ENCODE results near the gene PLPP4. TPM values are rescaled to one million over a fixed set of nuclear protein-coding genes. Genes with fewer than 3 reads are reported as not detected.

Gene PLPP4
- total RNA-seq, 4 donors from 2014 or later, result 0.54 to 2.7 TPM; not detected in 2

DNA sequence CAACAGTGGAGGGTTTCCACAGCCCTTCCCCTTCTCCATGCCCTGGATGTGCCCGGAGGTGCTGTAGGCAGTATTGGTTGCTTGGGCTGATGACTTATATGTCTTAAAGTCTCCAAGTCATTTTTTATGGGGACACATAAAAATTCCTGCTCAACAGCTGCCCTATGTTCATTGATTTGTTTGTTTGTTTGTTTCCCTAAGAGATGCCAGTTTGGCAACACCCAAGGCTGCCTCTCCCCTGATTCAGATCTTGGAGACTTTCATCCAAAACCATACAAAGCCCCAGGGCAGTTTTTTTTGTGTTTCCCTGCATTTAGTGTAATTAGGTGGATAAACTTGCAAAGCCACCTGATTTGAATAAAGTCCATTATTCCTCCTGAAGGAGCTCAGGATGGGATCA is 115.3 kb downstream of the PLPP4 start:
- TF ChIP-seq, protein P1, sequence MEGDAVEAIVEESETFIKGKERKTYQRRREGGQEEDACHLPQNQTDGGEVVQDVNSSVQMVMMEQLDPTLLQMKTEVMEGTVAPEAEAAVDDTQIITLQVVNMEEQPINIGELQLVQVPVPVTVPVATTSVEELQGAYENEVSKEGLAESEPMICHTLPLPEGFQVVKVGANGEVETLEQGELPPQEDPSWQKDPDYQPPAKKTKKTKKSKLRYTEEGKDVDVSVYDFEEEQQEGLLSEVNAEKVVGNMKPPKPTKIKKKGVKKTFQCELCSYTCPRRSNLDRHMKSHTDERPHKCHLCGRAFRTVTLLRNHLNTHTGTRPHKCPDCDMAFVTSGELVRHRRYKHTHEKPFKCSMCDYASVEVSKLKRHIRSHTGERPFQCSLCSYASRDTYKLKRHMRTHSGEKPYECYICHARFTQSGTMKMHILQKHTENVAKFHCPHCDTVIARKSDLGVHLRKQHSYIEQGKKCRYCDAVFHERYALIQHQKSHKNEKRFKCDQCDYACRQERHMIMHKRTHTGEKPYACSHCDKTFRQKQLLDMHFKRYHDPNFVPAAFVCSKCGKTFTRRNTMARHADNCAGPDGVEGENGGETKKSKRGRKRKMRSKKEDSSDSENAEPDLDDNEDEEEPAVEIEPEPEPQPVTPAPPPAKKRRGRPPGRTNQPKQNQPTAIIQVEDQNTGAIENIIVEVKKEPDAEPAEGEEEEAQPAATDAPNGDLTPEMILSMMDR (IDR thresholded peaks at IDR 0.05), result no peak
- no peak for TF ChIP-seq POLR2A (IDR thresholded peaks at IDR 0.05)
- Histone ChIP-seq H3K27ac (no peak overlapping the region), H3K27me3 (no peaks in the 10 kb centered on the region), H3K9me3 (no peaks in the 10 kb centered on the region), H3K4me1 (no peaks in the 10 kb centered on the region), H3K4me3 (replicated peaks in 1 of 3) (no peak overlapping the region), H3K36me3 (no peaks in the 10 kb centered on the region)
- intact Hi-C loops (cut with DNase I), result no loop called here
- DNase-seq, result no peak
- WGBS, 2 donors, result 95 to 100% methylated on average over 1 of the region's 1 CpG

DNA sequence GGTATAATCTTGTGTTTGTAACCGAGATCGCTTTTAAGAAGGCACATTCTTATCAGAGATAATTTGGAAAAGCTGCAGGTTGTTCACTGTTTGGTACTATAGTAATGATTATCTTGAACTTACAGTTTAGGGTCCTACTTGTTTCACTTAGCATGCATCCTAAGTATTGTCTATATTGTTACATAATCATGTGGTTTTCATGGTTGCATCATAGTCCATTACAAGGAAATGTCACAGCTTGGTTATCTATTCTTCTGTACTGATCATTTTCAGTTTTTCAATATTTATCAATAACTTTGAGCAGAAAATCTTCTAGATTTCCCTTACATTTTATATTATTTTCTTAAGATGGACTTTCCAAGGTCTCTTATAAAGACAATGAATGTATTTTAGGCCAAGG is 116.3 kb downstream of the PLPP4 start:
- WGBS, 2 donors, result 91 to 93% methylated on average over 2 of the region's 2 CpGs
- Histone ChIP-seq H3K4me1 (no peaks in the 10 kb centered on the region), H3K27me3 (no peaks in the 10 kb centered on the region), H3K27ac (no peak overlapping the region), H3K4me3 (replicated peaks in 1 of 3) (no peak overlapping the region), H3K36me3 (no peaks in the 10 kb centered on the region), H3K9me3 (no peaks in the 10 kb centered on the region)
- intact Hi-C loops (cut with DNase I), result no loop called here
- DNase-seq, result no peak
- no peak for TF ChIP-seq POLR2A (IDR thresholded peaks at IDR 0.05)
- TF ChIP-seq, protein P1 (IDR thresholded peaks at IDR 0.05), result no peak

DNA sequence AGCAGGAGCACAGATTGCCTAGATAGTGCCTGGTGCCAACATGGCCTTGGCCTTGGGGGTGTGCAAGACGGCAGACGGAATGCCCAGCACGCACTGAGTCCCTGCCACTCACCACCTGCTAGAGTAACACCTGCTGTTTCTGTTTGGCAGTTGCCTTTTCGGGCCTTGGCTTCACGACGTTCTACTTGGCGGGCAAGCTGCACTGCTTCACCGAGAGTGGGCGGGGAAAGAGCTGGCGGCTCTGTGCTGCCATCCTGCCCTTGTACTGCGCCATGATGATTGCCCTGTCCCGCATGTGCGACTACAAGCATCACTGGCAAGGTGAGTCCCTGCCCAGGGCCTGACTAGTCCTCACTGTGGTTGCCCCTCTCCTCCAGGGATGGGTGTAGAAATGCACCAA is 118.0 kb downstream of the PLPP4 start:
- Histone ChIP-seq H3K9me3 (no peaks in the 10 kb centered on the region), H3K4me1 (no peaks in the 10 kb centered on the region), H3K36me3 (no peaks in the 10 kb centered on the region), H3K27ac (no peak overlapping the region), H3K27me3 (no peaks in the 10 kb centered on the region), H3K4me3 (replicated peaks in 1 of 3) (no peak overlapping the region)
- no peak for DNase-seq
- 87 to 89% methylated on average over 12 to 13 of the region's 13 CpGs for WGBS, 2 donors
- TF ChIP-seq POLR2A (IDR thresholded peaks at IDR 0.05), result no peak
- TF ChIP-seq, protein P1 (IDR thresholded peaks at IDR 0.05), result no peak
- intact Hi-C loops (cut with DNase I), result no loop called here

GRCh38 chr10:120575411-120575810 is 118.4 kb downstream of the PLPP4 start:
- Histone ChIP-seq H3K4me3 (replicated peaks in 1 of 3) (no peak overlapping the region), H3K27me3 (no peaks in the 10 kb centered on the region), H3K9me3 (no peaks in the 10 kb centered on the region), H3K27ac (no peak overlapping the region), H3K36me3 (no peaks in the 10 kb centered on the region), H3K4me1 (no peaks in the 10 kb centered on the region)
- no peak for DNase-seq
- 80 to 97% methylated on average over 3 of the region's 3 CpGs for WGBS, 2 donors
- intact Hi-C loops (cut with DNase I), result no loop called here
- TF ChIP-seq POLR2A (IDR thresholded peaks at IDR 0.05), result no peak
- TF ChIP-seq, protein P1 (IDR thresholded peaks at IDR 0.05), result no peak

GRCh38 chr10:120578134-120578533 is 121.1 kb downstream of the PLPP4 start:
- no peaks in the 10 kb centered on the region for H3K36me3 ChIP-seq
- DNase-seq, result no peak
- WGBS, 2 donors, result 70 to 79% methylated on average over 2 of the region's 2 CpGs
- intact Hi-C loops (cut with DNase I), result no loop called here
- H3K9me3 ChIP-seq, result no peaks in the 10 kb centered on the region
- H3K27me3 ChIP-seq, result no peaks in the 10 kb centered on the region
- no peak overlapping the region for H3K27ac ChIP-seq
- TF ChIP-seq, protein P1 (IDR thresholded peaks at IDR 0.05), result no peak
- no peak for TF ChIP-seq POLR2A (IDR thresholded peaks at IDR 0.05)
- no peaks in the 10 kb centered on the region for H3K4me1 ChIP-seq
- H3K4me3 ChIP-seq (replicated peaks in 1 of 3), result no peak overlapping the region
